HG02571 (cell line): ENCODE results near the gene DAB2IP.

ENCODE experiments used
- ATAC-seq: cut with Tn5 transposase; IDR thresholded peaks from one replicate; pipeline ENCODE4 v1.9.1; 2021; ENCODE audit warnings: mild to moderate bottlenecking, moderate library complexity; ENCODE audit not compliant: unreplicated experiment

The DAB2IP gene

DNA sequence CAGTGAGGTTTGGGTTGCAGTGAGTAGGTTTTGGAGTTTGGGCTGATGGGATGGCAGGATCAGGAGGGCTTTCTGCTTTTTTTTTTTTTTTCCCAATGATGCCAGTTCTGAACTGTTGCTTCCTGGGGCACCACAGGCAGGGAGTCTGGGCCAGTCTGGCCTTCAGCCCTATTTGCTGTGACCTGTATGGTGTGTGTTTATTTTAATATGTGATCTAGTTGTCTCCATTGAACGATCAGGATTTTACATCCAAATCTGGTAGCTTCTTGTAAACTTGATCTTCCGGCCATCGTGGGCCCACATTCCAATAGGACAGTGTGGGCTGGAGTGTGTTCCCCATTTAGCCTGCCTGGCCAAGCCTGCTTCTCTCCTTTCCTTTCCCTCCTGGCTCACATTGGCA, 25.8 kb upstream of the DAB2IP start:
- ATAC-seq = no peak

DNA sequence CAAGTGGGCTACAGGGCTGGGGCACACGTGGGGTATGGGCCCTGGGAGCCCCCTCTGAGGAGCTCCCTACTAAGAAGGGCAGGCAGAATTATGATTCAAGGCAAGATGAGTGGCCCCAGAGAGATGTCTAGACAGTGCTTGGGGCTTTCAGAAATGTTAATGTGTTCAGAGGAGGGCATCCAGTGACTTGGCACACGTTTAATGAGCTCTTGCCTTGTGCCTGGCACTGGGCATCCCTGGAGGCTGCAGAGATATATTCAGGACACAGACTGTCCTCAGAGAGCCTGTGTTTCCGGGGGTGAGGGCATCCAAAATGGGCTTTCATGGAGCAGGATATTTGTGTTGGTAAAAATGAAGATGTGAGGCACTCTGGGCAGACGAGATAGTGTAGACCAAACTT, 25.4 kb upstream of the DAB2IP start:
- ATAC-seq = no peak

DNA sequence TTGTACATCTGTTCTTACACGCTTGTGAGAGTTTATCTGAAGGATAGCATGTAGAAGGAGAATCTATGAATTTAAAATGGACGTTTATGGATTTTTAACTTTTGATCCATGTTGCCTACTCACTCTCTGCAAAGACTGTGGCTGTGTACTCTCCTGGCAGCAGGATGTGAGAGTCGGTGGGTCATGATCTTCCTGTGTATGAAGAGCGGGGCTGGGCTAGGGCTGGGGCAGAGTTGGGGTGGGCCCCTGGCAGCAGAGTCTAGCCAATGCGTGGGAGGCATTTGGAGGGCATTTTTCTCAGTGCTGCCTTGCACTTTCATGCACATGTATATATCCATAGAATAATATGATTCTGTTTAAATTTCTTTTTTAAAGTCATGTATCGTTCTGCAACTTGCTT, 24.0 kb upstream of the DAB2IP start:
- no peak for ATAC-seq

DNA sequence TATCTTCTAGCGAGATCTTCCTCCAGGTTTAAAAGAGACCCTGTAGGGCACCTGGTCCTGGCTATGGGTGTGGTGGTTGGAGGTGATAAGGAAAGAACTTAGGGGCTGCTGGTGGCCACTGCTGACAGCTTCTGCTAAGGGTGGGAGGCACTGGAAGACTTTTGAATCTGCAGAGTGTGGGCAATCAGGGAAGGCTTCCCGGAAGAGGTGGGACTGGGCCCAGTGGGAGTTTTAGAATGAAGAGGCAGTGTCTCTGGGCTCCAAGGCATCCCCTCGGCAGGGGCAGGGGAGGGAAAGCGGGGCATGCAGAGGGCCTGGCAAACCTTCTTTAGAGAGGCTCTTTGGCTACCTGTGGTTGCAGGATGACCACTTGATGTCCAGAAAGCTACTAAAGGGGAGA, 23.0 kb upstream of the DAB2IP start:
- no peak for ATAC-seq

DNA sequence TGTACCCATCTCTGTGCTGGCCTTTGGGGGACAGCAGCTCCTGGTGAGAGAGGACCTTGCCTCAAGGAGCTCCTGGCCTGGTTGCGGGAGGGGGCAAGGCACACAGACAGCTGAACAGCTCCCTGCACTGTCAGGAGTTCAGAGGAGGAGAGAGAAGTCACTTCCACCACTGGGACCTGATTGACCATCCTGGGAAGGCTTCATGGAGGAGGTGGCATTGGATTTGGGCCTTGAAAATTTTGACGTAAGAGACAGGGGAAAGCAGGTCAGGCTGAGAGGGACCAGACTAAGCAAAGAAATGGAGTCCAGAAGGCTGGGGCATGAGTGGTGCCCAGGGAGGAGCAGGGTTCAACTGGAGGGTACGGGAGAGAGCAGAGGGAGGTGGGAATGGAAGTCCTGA, 20.3 kb upstream of the DAB2IP start:
- ATAC-seq = no peak

DNA sequence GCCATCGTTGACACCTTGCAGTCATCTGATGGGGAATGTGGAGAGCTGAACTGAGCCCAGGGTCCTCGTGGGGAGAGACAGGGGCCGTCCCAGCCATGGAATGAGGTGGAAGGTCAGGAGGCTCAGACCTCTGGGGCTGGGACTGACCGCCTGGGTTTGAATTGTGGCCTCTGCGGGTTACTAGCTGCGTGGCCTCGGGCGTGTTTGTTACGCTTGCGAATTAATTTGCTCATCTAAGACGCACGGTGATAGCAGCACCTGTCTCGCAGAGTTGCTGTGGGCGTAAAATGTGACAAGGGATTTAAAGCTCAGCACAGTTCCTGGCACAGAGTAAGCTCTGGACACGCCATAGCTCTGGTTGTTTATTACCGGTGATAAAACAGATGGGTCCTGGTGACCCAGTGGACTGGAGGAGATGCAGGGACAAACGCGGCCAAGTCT, 19.4 kb upstream of the DAB2IP start:
- no peak for ATAC-seq

DNA sequence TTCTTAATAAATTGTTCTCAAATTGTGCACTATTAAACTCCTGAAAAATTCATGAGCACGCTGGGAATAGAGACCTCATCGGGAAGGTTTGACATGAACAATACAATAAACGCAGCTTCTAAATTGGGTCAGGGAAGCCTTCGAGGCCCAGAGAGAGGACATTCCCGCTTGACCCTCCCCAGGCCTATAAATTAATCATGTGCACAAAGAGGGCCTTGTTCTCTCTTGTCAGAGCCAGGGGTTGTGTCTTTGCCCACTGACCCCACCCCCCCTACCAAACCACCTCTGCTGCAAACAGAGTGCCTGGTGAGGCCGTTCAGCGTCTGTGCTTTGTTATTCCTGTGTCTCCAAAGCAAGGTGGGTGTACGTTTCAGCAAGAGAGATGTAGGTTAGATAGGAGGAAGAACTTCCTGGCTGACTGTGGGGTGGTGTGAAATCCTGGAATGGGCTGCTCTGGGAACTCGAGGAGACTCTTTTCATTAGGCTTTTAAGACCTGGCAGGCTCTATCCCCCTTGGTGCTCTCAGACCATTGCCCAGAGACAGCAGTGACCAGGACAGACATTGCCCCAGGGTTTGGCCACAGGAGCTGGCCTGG, 18.2 kb upstream of the DAB2IP start:
- no peak for ATAC-seq

DNA sequence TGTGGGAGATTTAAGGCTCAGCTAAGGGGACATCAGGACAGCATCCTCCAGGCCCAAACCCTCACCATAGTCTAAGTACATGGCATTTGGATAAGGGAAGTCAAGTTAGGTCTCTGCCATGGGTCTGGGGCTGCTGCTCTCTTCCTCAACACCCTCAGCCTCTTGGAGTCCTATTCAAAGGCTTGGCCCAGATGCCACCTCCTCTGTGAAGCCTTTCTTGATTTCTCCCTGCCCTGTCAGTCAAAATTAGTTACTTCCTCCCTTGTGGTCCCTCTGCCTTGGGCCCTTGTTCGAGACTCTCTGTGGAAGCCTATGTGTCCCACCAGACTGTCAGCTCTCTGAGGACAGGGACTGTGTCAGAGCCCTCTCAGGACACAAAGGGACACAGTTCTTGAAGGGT, 17.7 kb upstream of the DAB2IP start:
- no peak for ATAC-seq

DNA sequence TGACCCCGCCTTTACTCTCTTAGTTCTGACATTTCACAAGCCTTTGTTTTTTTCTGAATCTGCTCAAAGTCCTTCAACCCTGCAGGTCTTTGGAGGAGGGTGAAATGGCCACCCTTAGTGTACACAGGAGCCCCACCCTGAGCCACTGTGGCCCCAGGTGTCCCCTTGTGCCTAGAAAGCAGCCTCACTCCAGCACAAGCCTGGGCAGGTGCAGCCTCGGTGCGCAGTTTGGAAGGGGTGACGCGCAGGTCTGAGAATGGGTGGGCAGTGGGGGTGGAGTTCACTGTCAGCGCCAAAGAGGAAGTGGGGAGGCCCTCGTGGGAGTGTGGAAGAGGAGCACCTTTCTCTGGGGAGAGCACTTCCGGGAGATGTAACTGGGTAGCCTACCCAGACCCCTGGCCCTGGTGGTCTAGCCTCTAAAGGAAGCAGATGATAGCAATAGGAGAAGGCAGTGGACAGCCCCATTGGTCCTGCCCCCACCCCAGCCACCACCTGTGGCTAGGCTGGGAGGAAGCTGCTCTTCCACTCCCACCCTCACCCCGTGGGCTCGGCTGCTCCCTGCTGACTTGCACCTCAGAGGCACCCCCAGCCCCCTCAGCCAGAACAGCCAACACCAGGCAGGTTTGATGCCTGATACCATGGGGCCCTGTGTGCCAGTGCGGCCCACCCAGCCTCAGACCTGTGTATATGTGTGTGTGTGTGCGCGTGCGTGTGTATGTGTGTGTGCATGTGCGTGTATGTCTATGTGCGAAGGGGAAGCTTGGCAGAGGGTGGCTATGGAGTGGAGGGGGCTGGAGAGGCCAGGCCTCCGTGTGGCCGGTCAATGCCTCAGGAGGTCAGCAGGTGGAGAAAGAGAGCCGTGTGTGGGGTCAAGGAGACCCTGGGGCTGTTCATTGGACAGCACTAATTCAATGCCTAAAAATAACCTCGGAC, 16.8 kb upstream of the DAB2IP start:
- no peak for ATAC-seq

DNA sequence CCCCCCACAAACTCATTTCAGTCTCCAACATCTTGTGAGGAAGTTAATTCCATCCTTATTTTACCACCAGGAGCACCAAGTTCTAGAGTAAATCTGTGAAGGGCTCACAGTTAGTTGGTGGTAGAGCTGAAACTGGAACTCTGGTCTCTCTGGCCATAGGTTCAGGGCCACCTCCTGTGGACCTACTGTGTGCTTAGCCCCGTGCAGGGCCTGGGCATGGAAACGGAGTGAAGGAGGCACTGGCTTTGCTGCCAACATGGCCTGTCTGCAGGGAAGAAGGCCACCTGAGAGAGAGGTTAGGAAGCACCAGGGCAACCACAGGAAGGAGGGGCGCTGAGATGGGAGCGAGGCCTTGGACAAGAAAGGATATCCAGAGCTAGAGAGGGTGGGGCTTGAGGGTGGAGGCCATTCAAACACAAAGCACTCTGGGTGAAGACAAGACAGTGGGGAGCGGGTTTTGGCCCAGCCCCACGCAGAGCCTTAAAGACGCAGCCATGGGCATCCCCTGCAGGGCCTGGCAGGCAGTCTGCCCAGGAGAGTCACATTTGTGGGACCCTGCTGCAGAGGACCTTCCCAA, 16.0 kb upstream of the DAB2IP start:
- no peak for ATAC-seq

DNA sequence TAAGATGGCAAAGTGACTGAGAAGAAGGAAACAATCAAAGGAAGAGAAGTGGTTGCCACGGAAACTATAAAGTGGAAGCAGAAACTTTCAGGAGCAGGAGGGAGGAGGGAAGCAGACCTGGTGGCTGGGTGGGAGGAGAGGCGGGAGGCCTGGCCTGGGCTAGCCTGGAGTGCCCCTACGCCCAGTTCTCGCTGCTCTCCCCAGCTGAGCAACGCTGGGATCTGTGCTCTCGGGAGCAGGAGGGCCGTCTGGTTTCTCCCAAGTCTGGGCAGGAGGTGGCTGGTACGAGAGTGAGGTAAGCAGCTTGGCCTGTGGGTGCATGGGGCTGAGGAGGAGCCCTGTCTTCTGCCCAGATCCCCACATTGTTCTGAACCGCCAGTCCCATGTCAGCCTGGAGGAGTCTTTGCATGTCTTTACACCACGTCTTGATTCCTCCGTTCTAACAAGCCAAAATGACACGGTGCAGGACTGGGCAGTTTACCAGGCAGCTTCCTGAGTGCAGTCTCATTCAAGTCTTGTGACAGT, 15.0 kb upstream of the DAB2IP start:
- no peak for ATAC-seq

DNA sequence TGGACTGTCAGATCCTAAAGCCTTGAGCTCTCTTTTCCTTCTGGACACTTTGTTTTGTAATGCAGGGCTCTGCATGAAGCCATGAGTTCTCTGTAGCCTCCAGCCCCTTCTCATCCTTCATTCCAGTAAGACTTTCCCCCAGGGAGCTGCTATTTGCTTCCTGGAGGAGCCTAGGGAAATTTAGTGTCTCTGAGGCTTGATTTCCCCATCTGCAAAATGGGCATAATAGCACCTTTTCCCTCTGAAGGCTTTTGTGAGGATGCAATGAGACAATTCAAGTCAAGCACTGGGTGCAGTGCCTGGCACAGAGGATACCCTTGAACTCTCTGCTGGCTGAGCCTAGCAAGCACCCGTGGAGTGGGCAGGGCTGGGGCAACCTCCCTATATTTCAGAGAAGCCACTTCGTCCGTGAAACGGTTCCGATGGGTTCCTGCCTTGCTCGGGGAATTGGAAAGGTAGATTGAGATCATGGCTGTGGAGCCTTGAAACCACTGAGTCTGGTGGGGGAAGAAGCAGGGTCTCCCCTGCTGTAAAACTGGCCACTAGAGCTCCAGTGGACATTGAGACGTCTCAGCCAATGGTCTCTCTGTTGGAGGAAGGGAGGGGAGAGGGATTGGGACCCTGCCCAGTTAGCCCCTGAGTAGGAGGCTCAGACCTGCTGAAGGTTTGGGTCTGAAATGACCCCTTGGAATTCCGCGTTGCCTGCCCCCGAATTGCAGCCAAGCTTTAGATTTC, 14.3 kb upstream of the DAB2IP start:
- no peak for ATAC-seq

DNA sequence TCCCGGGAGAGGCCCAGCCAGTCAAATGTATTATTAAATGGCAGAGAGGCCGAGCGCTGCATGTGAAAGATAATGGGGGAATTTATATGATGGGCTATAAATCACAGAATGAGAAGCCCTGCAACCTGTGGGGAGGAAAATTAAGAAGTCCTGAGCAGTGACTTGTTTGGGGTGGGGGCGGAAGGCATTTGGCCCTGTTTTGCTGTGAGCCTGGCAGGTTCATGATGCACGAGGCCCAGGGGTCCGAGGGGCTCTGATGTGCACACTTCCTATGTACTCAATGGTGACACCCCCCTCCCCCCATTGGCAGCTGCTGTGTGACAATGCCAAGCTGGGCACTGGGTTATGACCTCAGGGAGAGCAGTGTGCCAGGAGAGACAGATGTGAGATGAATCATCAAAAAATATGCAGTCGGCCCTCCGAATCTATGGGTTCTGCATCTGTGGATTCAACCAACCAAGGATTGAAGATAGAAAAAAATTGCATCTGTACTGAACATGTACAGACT, 13.7 kb upstream of the DAB2IP start:
- ATAC-seq = no peak

DNA sequence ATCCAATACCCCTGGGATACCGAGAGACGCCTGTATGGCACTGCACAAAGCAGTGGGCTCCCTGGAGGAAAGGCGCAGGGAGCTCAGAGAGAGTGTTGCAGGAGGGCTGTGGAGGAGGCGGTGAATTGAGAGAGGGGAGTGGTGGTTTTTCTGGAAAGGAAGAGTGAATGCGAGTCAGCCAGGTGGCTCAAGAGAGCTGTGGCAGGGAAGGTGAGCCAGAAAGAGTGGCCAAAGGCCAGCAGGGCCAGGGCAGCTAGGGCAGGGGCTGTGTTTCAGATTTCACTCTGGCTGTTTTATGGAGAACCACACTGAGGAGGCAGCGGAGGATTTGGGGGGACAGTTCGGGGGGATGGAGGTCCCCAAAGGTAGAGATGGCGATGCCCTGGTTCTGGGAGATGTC, 13.0 kb upstream of the DAB2IP start:
- ATAC-seq = no peak

DNA sequence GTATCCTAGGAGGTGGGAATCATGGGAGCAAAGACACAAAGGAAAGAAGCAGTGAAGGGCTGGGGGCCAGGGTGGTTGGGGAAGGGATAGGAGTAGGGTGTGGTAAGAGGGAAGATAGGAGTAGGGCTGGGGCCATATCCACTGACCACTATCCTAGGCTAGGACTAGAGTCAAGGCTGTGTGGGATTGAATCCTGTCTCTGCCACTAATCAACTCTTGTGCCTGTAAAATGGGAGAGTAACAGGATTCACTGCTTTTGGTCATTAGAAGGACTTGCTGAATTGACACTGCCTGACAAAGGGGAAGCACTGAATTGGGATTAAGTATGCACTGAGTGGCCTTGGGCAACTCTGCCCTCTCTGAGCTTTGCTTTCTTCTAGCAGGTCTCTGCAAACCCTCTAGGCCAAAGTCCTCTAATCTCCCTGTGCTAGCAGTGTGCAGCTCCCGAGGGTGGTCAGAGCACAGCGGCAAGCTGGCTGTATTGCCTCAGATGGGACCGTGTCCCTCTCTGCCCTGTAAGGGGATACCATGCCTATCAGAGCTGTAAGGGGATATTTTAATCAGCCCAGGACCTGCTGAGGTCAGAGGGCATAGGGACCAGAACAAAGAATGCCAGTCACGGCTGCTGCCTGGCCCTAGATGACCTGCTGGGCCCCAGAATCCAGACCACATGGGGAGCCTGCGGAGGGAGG, 12.4 kb upstream of the DAB2IP start:
- no peak for ATAC-seq

DNA sequence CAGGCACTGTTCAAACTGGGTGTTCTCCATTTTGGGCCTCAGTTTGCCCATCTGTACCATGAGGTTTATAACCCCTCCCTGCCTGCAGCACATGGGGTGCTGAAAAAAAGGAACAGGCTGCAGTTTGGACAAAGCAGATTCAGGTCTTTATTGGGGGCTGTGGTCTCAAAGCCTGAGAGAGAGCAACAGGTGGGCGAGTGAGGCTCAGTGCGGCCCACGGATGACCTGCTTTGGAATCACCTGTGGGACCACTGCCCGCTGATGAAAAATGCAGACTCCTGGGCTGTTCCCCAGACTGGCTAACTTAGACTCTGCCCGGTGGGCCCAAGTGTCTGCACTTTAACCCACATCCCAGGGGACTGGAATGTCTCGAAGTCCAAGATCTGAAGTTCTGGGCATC, 11.8 kb upstream of the DAB2IP start:
- no peak for ATAC-seq

DNA sequence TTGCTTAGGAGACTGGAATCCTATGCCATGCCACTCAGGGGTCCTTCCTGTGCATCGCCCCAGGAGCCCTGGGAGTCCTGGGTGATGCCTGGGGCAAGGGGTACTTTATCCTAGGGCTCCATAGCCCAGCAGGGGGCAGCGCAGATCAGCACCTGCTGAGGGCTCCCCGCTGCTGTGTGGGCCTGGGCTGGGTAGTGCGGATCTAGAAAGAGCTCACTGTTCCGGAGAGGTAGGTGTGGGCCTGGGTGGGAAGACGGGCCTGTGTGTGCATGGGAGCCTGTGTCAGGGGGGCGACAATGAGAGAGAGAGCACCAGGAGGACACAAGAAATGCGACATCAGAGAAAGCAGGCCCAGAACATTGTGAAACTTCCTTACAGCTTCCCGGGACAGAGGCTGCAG, 11.4 kb upstream of the DAB2IP start:
- ATAC-seq = no peak

DNA sequence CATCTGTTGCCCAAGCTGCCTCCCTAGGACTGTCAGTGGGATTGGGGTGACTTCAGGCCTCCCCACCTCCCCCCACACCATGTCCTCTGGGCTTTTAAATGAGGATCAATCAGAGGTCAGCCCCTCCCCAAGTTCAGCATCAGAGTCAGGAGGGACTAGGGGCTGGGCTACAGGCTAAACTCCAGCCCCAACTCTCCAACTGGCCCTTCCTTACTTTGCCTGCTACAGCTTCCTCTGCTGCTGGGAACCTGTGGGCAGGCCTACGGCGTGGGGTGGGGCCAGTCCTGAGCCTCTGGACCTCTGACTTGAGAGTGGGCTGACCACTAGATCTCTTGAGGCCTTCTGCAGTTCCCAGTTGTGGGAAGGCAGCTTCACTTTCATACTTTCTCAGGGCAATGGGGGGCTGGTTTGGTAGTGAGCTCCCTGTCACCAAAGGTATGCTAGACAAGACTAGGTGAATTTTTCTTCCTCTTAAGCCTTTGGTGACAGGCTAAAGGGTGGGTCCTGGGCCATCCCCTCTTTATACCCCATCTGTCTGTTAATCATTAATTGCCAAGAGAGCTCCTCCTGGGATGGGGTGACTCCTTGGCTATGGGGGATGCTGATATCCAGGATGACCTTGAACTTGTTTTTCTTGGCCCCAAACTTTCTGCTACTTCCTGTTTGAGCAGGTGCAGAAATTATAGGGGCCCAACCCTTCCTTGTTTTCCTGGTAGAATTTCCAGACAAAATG, 10.8 kb upstream of the DAB2IP start:
- ATAC-seq = no peak

DNA sequence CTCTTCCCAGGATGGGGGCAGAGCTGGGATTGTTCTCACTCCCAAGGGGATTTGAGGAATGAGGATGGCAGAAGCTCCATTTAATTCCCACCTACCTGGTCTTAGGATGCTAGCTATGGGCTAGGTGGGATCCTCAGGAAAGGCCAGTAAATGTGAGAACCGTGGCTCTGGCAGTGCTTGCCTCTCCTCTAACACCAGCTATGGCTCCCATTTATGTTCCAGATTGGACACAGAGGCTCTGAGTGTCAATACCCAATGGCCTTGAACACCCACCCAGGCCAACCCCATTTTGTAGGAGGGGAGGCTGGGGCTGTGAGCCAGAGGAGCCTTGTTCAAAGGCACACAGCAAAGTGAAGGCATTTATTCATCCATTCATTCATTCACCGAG, 10.2 kb upstream of the DAB2IP start:
- no peak for ATAC-seq

DNA sequence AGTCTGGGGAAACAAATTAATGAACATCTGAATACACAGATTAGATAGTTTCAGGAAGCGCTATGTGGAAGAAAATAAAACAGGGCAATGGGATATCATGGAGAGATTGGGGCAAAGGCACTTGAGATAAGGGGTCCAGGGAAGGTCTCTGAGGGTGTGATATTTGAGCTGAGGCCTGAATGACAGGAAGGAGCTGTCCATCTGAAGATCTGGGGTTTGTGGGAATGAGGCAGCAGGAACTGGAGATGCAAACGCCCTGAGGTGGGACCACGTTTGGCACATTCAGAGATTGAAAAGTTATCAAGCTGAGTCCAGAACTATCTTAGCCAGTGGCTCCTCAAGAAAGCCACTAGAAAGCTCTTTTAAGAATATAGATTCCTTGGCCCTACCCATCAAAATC, 8.7 kb upstream of the DAB2IP start:
- ATAC-seq = no peak
